HepG2 (cell line): Measurements from ENCODE around the gene RPS6KA3. TPM values are rescaled to one million over a fixed set of nuclear protein-coding genes. Genes with fewer than 3 reads are reported as not detected.

ENCODE experiments used
- ATAC-seq: fragments of 200-7000 bp; cut with Tn5 transposase; 3 replicates; pipeline ENCODE4 v1.9.1; 2020; ENCODE audit warnings: mild to moderate bottlenecking, moderate library complexity
- BruUV-seq: library from RNA; stranded (reverse); fragments of 400-500 nt; replicated peaks from 2 replicates; lab custom pipeline; 2021; lab: Mats Ljungman, UMichigan
- CTCF ChIA-PET: fragments of 300-600 bp; formaldehyde crosslinking; extraction: SDS; loops from one replicate; lab custom pipeline; 2021; ENCODE audit warnings: low total read pairs, inconsistent platforms, low intra/inter-chr PET ratio; lab: Yijun Ruan, JAX
- POLR2A ChIA-PET: fragments of 350-600 bp; sonication (Branson Sonifier 250); formaldehyde crosslinking; loops from one replicate; lab custom pipeline; 2020; ENCODE audit warnings: antibody characterized with exemption, inconsistent platforms; lab: Yijun Ruan, JAX
- DNase-seq: peaks from one replicate; pipeline ENCODE4 v3.0.0-alpha.2; 2015; ENCODE audit warnings: low spot score
- FAIRE-seq: peaks from 3 replicates; lab custom pipeline; 2011; peaks lifted over from hg19 to GRCh38; lab: Jason Lieb, UNC
- H2AFZ ChIP-seq: one replicate; pipeline ENCODE4 v1.6.1; 2011; ENCODE audit warnings: low read length, inconsistent platforms
- H3K27ac ChIP-seq: fragments of 300-600 bp; 3 replicates; pipeline ENCODE4 v1.8.0; 2011; ENCODE audit warnings: mixed run types, mild to moderate bottlenecking, mixed read lengths, low read length, inconsistent platforms; ENCODE audit not compliant: insufficient read depth; ENCODE audit errors: extremely low read length
- H3K27me3 ChIP-seq, 2 experiments: fragments of 200-600 bp in 1 of 2; 2 replicates in 1 of 2; 3 replicates in 1 of 2; pipeline versions ENCODE4 v1.6.0 to v1.8.0; 2011; ENCODE audit warnings: low read length in 2 of 2, mild to moderate bottlenecking in 2 of 2, moderate library complexity in 2 of 2, inconsistent platforms in 1 of 2; ENCODE audit not compliant: insufficient read depth in 2 of 2, control insufficient read depth in 1 of 2
- H3K36me3 ChIP-seq, 2 experiments: fragments of 200-600 bp in 1 of 2; replicated peaks in 1 of 2; 2 replicates in 1 of 2; 3 replicates in 1 of 2; pipeline versions ENCODE4 v1.5.1 to v1.8.0; 2011; ENCODE audit warnings: low read length in 2 of 2, inconsistent platforms in 1 of 2; ENCODE audit not compliant: insufficient read depth in 2 of 2, control insufficient read depth in 1 of 2
- H3K4me1 ChIP-seq: 2 replicates; pipeline ENCODE4 v1.5.1; 2012; ENCODE audit warnings: low read length, inconsistent platforms; ENCODE audit not compliant: insufficient read depth
- H3K4me2 ChIP-seq: 2 replicates; pipeline ENCODE4 v1.6.0; 2011; ENCODE audit warnings: low read depth, low read length, inconsistent platforms
- H3K4me3 ChIP-seq, 3 experiments: fragments of 200-600 bp in 1 of 3; sonication (generic), shearing (Covaris generic) in 1 of 3; replicated peaks in 1 of 3; 2 replicates each; pipeline ENCODE4 v1.5.1; 2011 to 2016; ENCODE audit warnings: low read length in 3 of 3, inconsistent platforms in 2 of 3, low read depth in 2 of 3, mild to moderate bottlenecking in 2 of 3, control low read depth in 1 of 3, mixed read lengths in 1 of 3; ENCODE audit not compliant: insufficient read depth in 1 of 3
- H3K79me2 ChIP-seq: one replicate; pipeline ENCODE4 v1.6.1; 2011; ENCODE audit warnings: low read length, inconsistent platforms; ENCODE audit not compliant: insufficient read depth
- H3K9ac ChIP-seq: 2 replicates; pipeline ENCODE4 v1.6.0; 2011; ENCODE audit warnings: mild to moderate bottlenecking, low read depth, low read length, inconsistent platforms; ENCODE audit not compliant: insufficient read depth
- H3K9me3 ChIP-seq: 2 replicates; pipeline ENCODE4 v1.5.1; 2012; ENCODE audit warnings: mild to moderate bottlenecking, low read length
- H4K20me1 ChIP-seq: 2 replicates; pipeline ENCODE4 v1.6.0; 2011; ENCODE audit warnings: inconsistent platforms, mild to moderate bottlenecking, low read length, moderate library complexity; ENCODE audit not compliant: insufficient read depth
- ARID3A ChIP-seq: IDR thresholded peaks from 2 replicates; pipeline ENCODE4 v1.6.1; 2012; ENCODE audit warnings: low read depth, low read length, improper control_type of control experiment
- ARNT ChIP-seq: fragments of 450-650 bp; IDR thresholded peaks from 2 replicates; pipeline ENCODE4 v1.6.1; 2017
- GFI1 ChIP-seq: sonication (generic); formaldehyde crosslinking; IDR thresholded peaks from 2 replicates; pipeline ENCODE4 v1.5.0; 2020; ENCODE audit warnings: missing genetic modification reagents, mild to moderate bottlenecking, borderline replicate concordance
- GTF2F1 ChIP-seq: fragments of 150-350 bp; IDR thresholded peaks from 2 replicates; pipeline ENCODE4 v1.6.1; 2014; ENCODE audit warnings: low read length
- HCFC1 ChIP-seq: fragments of 150-350 bp; IDR thresholded peaks from 2 replicates; pipeline ENCODE4 v1.6.1; 2014; ENCODE audit warnings: low read depth, low read length
- KDM6A ChIP-seq: IDR thresholded peaks from 2 replicates; pipeline ENCODE4 v1.6.1; 2016; ENCODE audit warnings: low read depth
- MTA1 ChIP-seq: sonication (generic); formaldehyde crosslinking; IDR thresholded peaks from 2 replicates; pipeline ENCODE4 v1.4.0; 2020; ENCODE audit warnings: missing genetic modification reagents, mild to moderate bottlenecking, borderline replicate concordance
- NFATC3 ChIP-seq: sonication (generic); formaldehyde crosslinking; IDR thresholded peaks from 2 replicates; pipeline ENCODE4 v1.5.1; 2020; ENCODE audit warnings: mild to moderate bottlenecking, missing genetic modification reagents
- NRL ChIP-seq: sonication (generic); formaldehyde crosslinking; IDR thresholded peaks from 2 replicates; pipeline ENCODE4 v1.5.0; 2020; ENCODE audit warnings: missing genetic modification reagents, mild to moderate bottlenecking, moderate library complexity, borderline replicate concordance
- RFX5 ChIP-seq: IDR thresholded peaks from 2 replicates; pipeline ENCODE4 v1.6.1; 2011; ENCODE audit warnings: low read depth, low read length, improper control_type of control experiment
- RXRB ChIP-seq: IDR thresholded peaks from 2 replicates; pipeline ENCODE4 v1.6.1; 2016; ENCODE audit warnings: borderline replicate concordance, missing genetic modification reagents, missing compliant biosample characterization
- SMAD3 ChIP-seq: sonication (generic); formaldehyde crosslinking; IDR thresholded peaks from 2 replicates; pipeline ENCODE4 v1.4.0; 2020; ENCODE audit warnings: missing genetic modification reagents
- ZGPAT ChIP-seq: IDR thresholded peaks from 2 replicates; pipeline ENCODE4 v1.6.1; 2016; ENCODE audit warnings: mild to moderate bottlenecking
- ZNF121 ChIP-seq: sonication (generic); formaldehyde crosslinking; IDR thresholded peaks from 2 replicates; pipeline ENCODE4 v1.5.0; 2020; ENCODE audit warnings: mild to moderate bottlenecking, missing genetic modification reagents
- ZNF383 ChIP-seq: sonication (generic); formaldehyde crosslinking; IDR thresholded peaks from 2 replicates; pipeline ENCODE4 v1.4.0; 2020; ENCODE audit warnings: missing genetic modification reagents, mild to moderate bottlenecking, borderline replicate concordance
- WGBS: methylation state at CpG from one replicate; pipeline ENCODE4 v1.1.6; 2017; ENCODE audit warnings: low lambda C conversion rate; 5-methylcytosine and 5-hydroxymethylcytosine counted together
- in situ Hi-C: cut with HindIII; loops from 2 replicates; pipeline ENCODE4 v1.10.0; 2017; ENCODE audit warnings: low pct_unique_long_range_greater_than_20kb; ENCODE audit not compliant: extremely low pct_ligation_motif_present
- intact Hi-C: fragments of 100-400 bp; cut with micrococcal nuclease; formaldehyde crosslinking; loops from one replicate; pipeline ENCODE4 v1.10.0; 2022; ENCODE audit not compliant: unreplicated experiment
- polyA plus RNA-seq, 8 experiments: library from polyadenylated mRNA; depleted of rRNA in 3 of 8; stranded (reverse) in 7 of 8; unstranded in 1 of 8; fragments of >200 nt; fragmentation: Illumina TruSeq in 4 of 8; extraction: Trizol in 4 of 8; gene quantifications; 2 replicates each; pipeline versions ENCODE4 v1.2.1 to v1.2.3, GENCODE V29; 2011 to 2016; ENCODE audit warnings: low read depth in 4 of 8, missing spikeins in 1 of 8, mixed read lengths in 1 of 8; ENCODE audit not compliant: insufficient read depth in 1 of 8
- total RNA-seq, 5 experiments: library from RNA; depleted of rRNA; stranded (reverse); fragments of >200 nt; fragmentation: Illumina TruSeq; extraction: Trizol; gene quantifications; 2 replicates each; pipeline ENCODE4 v1.2.3, GENCODE V29; 2016; ENCODE audit warnings: low read depth in 1 of 5

RPS6KA3 gene
- total and polyA plus RNA-seq, 2 of the 13 experiments (the other 11 are each of a cell fraction or from before 2014, with no cell fraction given): 314 to 357 TPM

DNA sequence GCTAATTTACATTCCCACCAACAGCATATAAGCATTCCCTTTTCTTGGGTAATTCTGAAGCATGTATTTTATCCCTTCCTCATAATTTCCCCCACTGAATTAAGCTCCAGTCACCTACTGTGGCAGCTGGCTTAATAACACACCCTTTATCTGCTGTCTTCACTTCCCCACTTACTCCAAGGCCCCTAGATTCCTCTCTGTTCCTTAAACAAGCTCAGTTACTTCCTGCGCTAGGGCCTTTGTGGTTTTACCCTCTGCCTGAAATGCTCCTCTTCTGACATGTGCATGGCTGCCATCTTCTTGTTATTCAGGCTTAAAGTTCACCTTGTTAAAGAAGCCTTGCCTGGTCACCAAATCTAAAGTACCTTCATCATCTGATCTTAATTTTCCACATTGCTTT, 47.2 kb upstream of the RPS6KA3 start:
- POLR2A ChIA-PET: no interaction called here
- H3K27ac ChIP-seq: no peak overlapping the region

More for the DNA sequence above, 47.2 kb upstream of the RPS6KA3 start:
- H3K79me2 ChIP-seq: no peaks in the 10 kb centered on the region
- 94% methylated on average over 1 of the region's 1 CpG for WGBS
- H3K4me3 ChIP-seq: no peak overlapping the region
- no peak overlapping the region for H3K9ac ChIP-seq
- CTCF ChIA-PET: no interaction called here
- DNase-seq (no peak), FAIRE-seq (no peak), ATAC-seq (no peak)
- H3K9me3 ChIP-seq: no peaks in the 10 kb centered on the region
- BruUV-seq: no TSS peak
- H3K36me3 ChIP-seq: no peaks in the 10 kb centered on the region
- no peak overlapping the region for H3K4me2 ChIP-seq
- no peak overlapping the region for H2AFZ ChIP-seq
- no peaks in the 10 kb centered on the region for H4K20me1 ChIP-seq
- no peaks in the 10 kb centered on the region for H3K27me3 ChIP-seq
- no peak for TF ChIP-seq ARID3A
- no peak for TF ChIP-seq HCFC1
- TF ChIP-seq ZNF383 (CRISPR knock-in tag): no peak
- no peak for TF ChIP-seq RFX5
- TF ChIP-seq SMAD3 (CRISPR knock-in tag): no peak
- TF ChIP-seq RXRB (CRISPR knock-in tag): no peak
- no peak for TF ChIP-seq GFI1
- no peak for TF ChIP-seq MTA1 (CRISPR knock-in tag)
- TF ChIP-seq ZNF121 (CRISPR knock-in tag): no peak
- no peak for TF ChIP-seq GTF2F1
- no peak for TF ChIP-seq NFATC3 (CRISPR knock-in tag)
- no peak for TF ChIP-seq ZGPAT
- TF ChIP-seq ARNT: no peak
- TF ChIP-seq NRL (CRISPR knock-in tag): no peak
- TF ChIP-seq KDM6A (CRISPR knock-in tag): no peak
- peaks cover 25% of the 10 kb centered on the region for H3K4me1 ChIP-seq
- intact Hi-C loops: no loop called here
- in situ Hi-C loops: no loop called here
